ENCODE measurements around the gene SPEN.
A peak's percentile ranks its signal among the peaks of the same experiment; 100 is the strongest.

GRCh38 chr1:15803380-15803779 is 44.1 kb upstream of the SPEN start:
- TF ChIP-seq REST (IDR thresholded peaks at IDR 0.05; ENCODE audit: low read depth) (no peak), RAD21 (IDR thresholded peaks at IDR 0.05; ENCODE audit: low read depth) (peak; percentile 59), TEAD4 (IDR thresholded peaks at IDR 0.05) (no peak)

Data from Ishikawa (cell line).